ENCODE measurements around the gene DRC1.

DNA sequence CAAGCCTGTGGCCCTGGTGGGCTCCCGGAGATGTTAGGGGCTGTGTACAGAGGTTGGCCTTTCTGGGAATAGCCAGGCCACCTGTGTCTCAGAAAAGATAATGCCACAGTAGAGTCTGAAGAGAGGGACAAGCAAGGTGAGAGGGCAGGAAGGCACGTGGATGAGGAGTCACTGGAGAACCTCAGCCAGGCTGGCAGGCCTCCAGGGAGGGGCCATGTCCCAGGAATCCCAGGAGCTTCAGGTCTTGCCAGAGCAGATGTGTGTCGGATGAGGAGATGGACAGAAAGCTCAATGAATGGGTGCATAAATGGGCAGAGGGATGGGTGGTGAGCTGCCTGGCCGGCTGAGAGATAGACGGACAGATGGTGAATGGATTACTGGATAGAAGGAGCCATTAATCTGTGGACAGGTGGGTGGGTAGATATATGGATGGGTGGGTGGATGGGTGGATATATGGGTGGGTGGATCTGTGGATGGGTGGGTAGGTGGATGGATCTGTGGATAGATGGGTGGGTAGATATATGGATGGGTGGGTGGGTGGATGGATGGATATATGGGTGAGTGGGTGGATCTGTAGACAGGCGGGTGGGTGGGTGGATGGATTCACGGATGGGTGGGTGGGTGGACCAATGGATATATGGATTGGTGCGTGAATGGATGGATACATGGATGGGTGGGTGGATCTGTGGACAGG, 84.2 kb downstream of the DRC1 start:
- TF ChIP-seq CTCF (IDR thresholded peaks at IDR 0.05; ENCODE audit: insufficient read depth, low read length) = no peak
- TF ChIP-seq POLR2AphosphoS5 (IDR thresholded peaks at IDR 0.05; ENCODE audit: low read depth) = no peak
- no peak for TF ChIP-seq GABPA (IDR thresholded peaks at IDR 0.05; ENCODE audit: low read depth)
- TF ChIP-seq, protein P1, sequence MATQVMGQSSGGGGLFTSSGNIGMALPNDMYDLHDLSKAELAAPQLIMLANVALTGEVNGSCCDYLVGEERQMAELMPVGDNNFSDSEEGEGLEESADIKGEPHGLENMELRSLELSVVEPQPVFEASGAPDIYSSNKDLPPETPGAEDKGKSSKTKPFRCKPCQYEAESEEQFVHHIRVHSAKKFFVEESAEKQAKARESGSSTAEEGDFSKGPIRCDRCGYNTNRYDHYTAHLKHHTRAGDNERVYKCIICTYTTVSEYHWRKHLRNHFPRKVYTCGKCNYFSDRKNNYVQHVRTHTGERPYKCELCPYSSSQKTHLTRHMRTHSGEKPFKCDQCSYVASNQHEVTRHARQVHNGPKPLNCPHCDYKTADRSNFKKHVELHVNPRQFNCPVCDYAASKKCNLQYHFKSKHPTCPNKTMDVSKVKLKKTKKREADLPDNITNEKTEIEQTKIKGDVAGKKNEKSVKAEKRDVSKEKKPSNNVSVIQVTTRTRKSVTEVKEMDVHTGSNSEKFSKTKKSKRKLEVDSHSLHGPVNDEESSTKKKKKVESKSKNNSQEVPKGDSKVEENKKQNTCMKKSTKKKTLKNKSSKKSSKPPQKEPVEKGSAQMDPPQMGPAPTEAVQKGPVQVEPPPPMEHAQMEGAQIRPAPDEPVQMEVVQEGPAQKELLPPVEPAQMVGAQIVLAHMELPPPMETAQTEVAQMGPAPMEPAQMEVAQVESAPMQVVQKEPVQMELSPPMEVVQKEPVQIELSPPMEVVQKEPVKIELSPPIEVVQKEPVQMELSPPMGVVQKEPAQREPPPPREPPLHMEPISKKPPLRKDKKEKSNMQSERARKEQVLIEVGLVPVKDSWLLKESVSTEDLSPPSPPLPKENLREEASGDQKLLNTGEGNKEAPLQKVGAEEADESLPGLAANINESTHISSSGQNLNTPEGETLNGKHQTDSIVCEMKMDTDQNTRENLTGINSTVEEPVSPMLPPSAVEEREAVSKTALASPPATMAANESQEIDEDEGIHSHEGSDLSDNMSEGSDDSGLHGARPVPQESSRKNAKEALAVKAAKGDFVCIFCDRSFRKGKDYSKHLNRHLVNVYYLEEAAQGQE (IDR thresholded peaks at IDR 0.05; ENCODE audit: insufficient replicate concordance, low read depth) = no peak

Measured in HL-60 (cell line).